Superior temporal gyrus (tissue), 1 donor: ENCODE data around the gene CNOT4.
"Not testable (repeated sequence)": the region's sequence is repeated elsewhere in the genome, so short reads cannot be mapped to it uniquely, and the experiment has no call there.

ENCODE experiments used
- DNase-seq: peaks from one replicate; pipeline ENCODE4 v3.0.0-alpha.2; 2016; ENCODE audit errors: extremely low spot score

Gene CNOT4

DNA sequence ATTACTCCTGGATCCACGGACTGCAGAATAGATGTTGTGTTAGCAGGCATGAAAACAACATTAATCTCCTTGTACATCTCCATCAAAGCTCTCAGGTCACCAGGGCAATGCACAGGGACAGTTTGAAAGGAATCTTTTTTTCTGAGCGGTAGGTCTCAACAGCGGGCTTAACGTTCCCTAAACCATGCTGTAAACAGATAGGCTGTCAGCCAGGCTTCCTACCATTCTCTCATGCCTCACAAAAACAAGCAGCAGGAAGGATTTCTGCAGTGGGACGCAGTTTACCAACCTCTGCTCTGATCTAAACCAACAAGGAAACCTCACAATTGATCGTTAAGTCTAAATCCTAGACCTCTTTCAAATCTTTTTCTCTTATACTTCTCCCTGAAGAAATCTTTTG lies 50.8 kb downstream of the CNOT4 start:
- no peak for DNase-seq

- no peak for DNase-seq
These were observed 55.8 kb downstream of the CNOT4 start for GRCh38 chr7:135454060-135454459.

- DNase-seq, result no peak
These were observed 60.5 kb downstream of the CNOT4 start for GRCh38 chr7:135449436-135449835.

DNA sequence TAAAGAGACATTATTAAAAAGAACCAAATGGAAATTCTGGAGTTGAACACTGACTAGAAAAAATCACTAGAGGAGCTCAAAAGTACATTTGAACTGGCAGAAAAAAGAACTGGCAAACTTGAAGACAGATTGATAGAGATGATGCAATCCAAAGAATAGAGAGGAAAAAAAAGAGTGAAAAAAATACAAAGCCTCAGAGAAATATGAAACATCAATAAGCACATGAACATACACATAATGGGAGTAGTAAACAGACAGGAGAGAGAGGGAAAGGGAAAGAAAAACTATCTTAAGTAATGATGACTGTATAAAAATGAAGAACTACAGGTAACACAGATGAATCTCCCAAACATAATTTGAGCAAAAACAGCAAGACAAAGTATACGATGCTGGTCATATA lies 61.1 kb downstream of the CNOT4 start:
- no peak for DNase-seq

- no peak for DNase-seq
These were observed 62.2 kb downstream of the CNOT4 start for GRCh38 chr7:135447748-135448147.

GRCh38 chr7:135445690-135446089 lies 64.2 kb downstream of the CNOT4 start:
- no peak for DNase-seq

- not testable (repeated sequence) for DNase-seq
These were observed 64.6 kb downstream of the CNOT4 start for GRCh38 chr7:135445266-135445665.

GRCh38 chr7:135441791-135442190 lies 68.1 kb downstream of the CNOT4 start:
- DNase-seq, result no peak

DNA sequence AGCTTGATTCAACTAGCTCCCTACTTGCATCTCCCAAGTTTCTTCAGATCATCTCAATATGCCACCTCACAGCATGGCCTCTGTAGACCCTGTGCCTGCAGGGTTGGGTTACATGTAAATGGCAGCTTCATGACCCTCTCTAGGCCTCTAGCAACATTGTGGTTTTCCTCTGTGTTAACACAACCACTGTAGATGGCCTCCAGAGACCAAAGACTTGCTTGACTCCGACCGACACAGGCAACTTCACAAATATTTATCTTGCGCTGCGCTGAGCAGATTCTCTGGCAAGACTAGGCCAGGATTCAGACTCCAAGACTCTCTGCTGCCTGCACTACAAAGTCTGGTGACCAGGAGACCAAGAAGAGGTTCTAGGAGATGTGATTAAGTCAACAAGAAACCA lies 75.9 kb downstream of the CNOT4 start:
- DNase-seq, result no peak

- no peak for DNase-seq
These were observed 79.3 kb downstream of the CNOT4 start for GRCh38 chr7:135430626-135431025.

- no peak for DNase-seq
These were observed 81.0 kb downstream of the CNOT4 start for GRCh38 chr7:135428879-135429278.

DNA sequence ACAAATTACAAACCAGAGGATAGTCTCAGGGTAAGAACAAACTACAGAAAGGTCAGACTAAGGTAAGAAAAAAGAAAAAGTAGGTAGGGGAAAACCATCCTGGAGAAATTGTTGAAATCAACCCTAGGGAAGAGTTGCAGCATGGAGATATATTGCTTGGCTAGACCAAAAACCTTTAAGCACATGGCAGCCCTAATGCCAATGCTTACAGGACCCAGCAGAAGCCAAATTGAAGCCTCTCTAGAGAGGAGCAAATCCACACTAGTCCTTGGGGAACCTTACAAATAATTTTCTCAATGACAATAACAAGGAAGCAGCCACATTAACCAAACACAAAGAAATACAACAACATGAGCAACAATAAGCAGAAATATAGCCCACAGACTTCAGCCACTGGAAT lies 81.9 kb downstream of the CNOT4 start:
- DNase-seq, result no peak

DNA sequence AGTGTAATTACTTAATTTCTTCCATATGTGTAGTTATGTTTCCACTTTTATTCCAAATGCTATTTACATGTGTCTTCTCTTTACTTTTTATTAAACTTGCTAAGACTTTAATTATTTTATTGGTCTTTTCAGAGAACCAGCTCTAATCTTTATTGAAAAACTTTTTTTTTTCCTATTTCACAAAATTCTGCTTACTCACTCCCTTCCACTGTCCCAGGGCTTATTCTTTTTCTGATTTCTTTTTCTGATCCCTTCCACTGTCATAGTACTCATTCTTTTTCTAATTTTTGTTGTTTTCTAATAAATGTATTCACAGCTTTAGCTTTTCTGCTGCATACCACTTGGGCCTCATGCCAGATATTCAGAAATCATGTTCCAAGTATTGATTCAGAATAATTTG lies 82.7 kb downstream of the CNOT4 start:
- DNase-seq, result no peak

- DNase-seq, result no peak
These were observed 84.9 kb downstream of the CNOT4 start for GRCh38 chr7:135425036-135425435.

DNA sequence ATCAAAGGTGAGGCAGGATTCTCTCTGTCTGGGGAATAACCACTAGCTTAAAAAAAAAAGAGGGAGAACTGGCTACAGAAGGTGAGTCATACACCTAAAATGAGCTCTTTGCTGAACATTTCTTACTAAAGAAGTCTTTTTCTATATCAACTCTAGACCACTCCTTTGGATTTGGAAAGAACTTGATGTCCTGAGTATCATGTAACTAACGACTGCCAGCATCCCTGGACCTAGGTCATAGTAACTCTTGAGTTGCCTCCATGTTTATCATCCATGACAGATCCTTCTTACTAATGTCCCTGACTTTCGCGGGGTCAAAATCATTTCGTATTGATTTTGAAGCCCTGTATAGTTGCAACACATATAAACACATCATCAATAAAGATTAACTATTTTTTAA lies 89.1 kb downstream of the CNOT4 start:
- DNase-seq, result no peak

- DNase-seq, result no peak
These were observed 93.5 kb downstream of the CNOT4 start for GRCh38 chr7:135416431-135416830.

- DNase-seq, result no peak
These were observed 95.0 kb downstream of the CNOT4 start for GRCh38 chr7:135414850-135415439.

DNA sequence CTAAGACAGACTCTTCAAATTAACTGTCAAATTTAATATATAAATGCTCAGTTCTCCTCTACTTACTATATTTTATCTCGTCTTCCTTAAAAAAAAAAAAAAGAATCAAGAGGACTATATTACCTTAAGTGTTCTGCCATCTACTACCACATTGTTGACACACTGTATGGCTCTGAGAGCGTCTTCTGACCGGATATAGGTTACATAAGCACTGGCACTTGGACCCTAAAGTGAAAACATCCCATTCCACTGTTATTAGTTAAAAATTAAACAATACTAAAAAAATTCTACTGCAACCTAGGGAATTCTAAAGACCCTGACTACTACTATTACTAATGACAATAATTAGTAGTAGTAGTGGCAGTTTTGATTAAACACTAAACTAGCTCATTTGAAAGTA lies 95.7 kb downstream of the CNOT4 start:
- DNase-seq, result no peak

DNA sequence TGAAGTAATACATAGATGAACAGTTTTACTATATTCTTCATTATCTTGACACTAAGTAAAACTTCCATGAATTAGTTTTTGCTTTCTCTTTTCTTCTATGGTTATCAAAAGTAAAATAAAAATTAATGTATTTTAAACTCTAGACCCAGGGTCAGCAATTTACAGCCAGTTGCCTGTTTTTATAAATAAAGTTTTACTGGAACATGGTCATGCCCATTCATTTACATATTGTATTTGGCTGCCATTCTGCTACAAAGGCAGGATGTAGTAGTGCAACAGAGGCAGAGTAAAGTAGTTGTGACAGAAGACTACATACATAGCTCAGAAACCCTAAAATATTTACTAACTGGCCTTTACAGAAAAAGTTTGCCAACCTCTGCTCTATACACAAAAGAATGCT lies 98.8 kb downstream of the CNOT4 start:
- no peak for DNase-seq

- no peak for DNase-seq
These were observed 99.4 kb downstream of the CNOT4 start for GRCh38 chr7:135410543-135410942.

- no peak for DNase-seq
These were observed 99.9 kb downstream of the CNOT4 start for GRCh38 chr7:135409845-135410542.

DNA sequence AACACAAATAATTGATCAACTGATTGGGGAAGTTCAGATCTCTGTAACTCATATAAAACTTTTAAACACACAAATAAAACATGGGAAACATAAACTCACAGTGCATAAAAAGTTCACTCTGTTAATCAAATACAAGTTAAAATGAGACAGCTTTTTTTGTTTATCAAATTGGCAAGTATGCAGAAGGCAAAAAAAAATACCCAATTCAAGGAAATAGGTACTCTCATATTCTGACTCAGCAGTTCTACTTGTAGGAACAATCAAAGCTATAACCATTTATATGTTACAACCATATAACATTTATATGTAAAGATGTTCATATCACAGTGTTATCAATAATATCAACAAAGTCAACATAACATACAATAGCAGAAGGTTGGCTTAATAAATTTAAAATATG lies 102.0 kb downstream of the CNOT4 start:
- no peak for DNase-seq

- DNase-seq, result no peak
These were observed 103.0 kb downstream of the CNOT4 start for GRCh38 chr7:135406918-135407317.

DNA sequence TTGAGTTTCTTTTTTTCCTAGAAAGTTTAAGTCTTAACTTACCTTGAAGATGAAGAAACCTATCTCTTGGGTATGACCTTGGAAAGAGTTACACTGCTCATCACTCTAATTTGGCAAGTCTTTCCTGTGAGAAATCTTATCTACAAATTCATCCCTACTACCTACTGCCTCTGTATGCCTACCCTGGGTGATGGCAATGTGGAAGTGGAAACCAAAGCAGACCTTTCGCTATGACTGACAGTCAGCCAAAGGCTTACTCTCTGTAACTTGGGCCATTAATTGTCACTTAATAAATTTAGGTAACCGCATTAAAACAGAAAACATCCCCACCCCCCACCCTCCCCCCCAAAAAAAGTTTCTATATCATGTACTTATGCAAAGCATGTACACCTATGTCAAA lies 103.9 kb downstream of the CNOT4 start:
- DNase-seq, result no peak
